ENCODE data around the gene ZNF804A. TPM values are rescaled to one million over a fixed set of nuclear protein-coding genes. Genes with fewer than 3 reads are reported as not detected.
"Not testable (repeated sequence)": the region's sequence is repeated elsewhere in the genome, so short reads cannot be mapped to it uniquely, and the experiment has no call there.

Gene ZNF804A
- total RNA-seq, 3 donors from 2014 or later (not counting 1 experiment from before 2014, with no cell fraction given), result 0.12 to 0.25 TPM; not detected in 1

GRCh38 chr2:184756885-184757284 is 158.6 kb downstream of the ZNF804A start:
- no peak for TF ChIP-seq CTCF (IDR thresholded peaks at IDR 0.05)

GRCh38 chr2:184759557-184760255 is 161.4 kb downstream of the ZNF804A start:
- DNase-seq; H3K4me3 ChIP-seq (ENCODE audit: low read length); ATAC-seq; H3K27me3 ChIP-seq (ENCODE audit: control insufficient read depth, insufficient read depth, low read length); intact Hi-C loops (cut with micrococcal nuclease); H3K4me3 Mint-ChIP-seq; H3K27me3 Mint-ChIP-seq (ENCODE audit: low read depth in 2 of 2); H3K27ac Mint-ChIP-seq; H3K9me3 Mint-ChIP-seq; H3K4me1 Mint-ChIP-seq; H3K9me3 ChIP-seq (ENCODE audit: control insufficient read depth, insufficient read depth, low read length); H3K36me3 Mint-ChIP-seq; H3K4me1 ChIP-seq (ENCODE audit: control insufficient read depth, insufficient read depth, low read length); H3K36me3 ChIP-seq (ENCODE audit: control insufficient read depth, insufficient read depth, low read length); H3K27ac ChIP-seq (ENCODE audit: low read length): not testable (repeated sequence)
- WGBS (ENCODE audit: insufficient coverage), result 93% methylated on average over 6 of the region's 6 CpGs

More at GRCh38 chr2:184756885-184757284, 158.6 kb downstream of the ZNF804A start:
- Histone ChIP-seq H3K4me1 (ENCODE audit: control insufficient read depth, insufficient read depth, low read length) (no peaks in the 10 kb centered on the region), H3K27me3 (ENCODE audit: control insufficient read depth, insufficient read depth, low read length) (no peaks in the 10 kb centered on the region), H3K9me3 (ENCODE audit: control insufficient read depth, insufficient read depth, low read length) (no peaks in the 10 kb centered on the region), H3K27ac (ENCODE audit: low read length) (no peak overlapping the region), H3K36me3 (ENCODE audit: control insufficient read depth, insufficient read depth, low read length) (no peaks in the 10 kb centered on the region), H3K4me3 (ENCODE audit: low read length) (no peak overlapping the region)
- H3K4me3 Mint-ChIP-seq, result no peak overlapping the region
- intact Hi-C loops (cut with micrococcal nuclease), result no loop called here
- H3K36me3 Mint-ChIP-seq, result no peaks in the 10 kb centered on the region
- H3K27ac Mint-ChIP-seq, result no peak overlapping the region
- WGBS (ENCODE audit: insufficient coverage), result 38% methylated on average over 1 of the region's 2 CpGs
- no peaks in the 10 kb centered on the region for H3K27me3 Mint-ChIP-seq (ENCODE audit: low read depth in 2 of 2)
- H3K4me1 Mint-ChIP-seq, result no peaks in the 10 kb centered on the region
- DNase-seq, result no peak
- peaks cover 6 to 10% of the 10 kb centered on the region in 2 donors for H3K9me3 Mint-ChIP-seq
- ATAC-seq, result no peak

GRCh38 chr2:184760931-184761330 is 162.6 kb downstream of the ZNF804A start:
- H3K27me3 Mint-ChIP-seq (ENCODE audit: low read depth in 2 of 2), result no peaks in the 10 kb centered on the region

More at GRCh38 chr2:184760931-184761330, 162.6 kb downstream of the ZNF804A start:
- intact Hi-C loops (cut with micrococcal nuclease), result no loop called here
- no peak for DNase-seq
- no peaks in the 10 kb centered on the region for H3K27me3 ChIP-seq (ENCODE audit: control insufficient read depth, insufficient read depth, low read length)
- peaks cover 6 to 7% of the 10 kb centered on the region in 2 donors for H3K9me3 Mint-ChIP-seq
- no peak overlapping the region for H3K27ac Mint-ChIP-seq
- H3K4me1 Mint-ChIP-seq, result no peaks in the 10 kb centered on the region
- TF ChIP-seq CTCF (IDR thresholded peaks at IDR 0.05), result no peak
- no peaks in the 10 kb centered on the region for H3K36me3 ChIP-seq (ENCODE audit: control insufficient read depth, insufficient read depth, low read length)
- no peaks in the 10 kb centered on the region for H3K9me3 ChIP-seq (ENCODE audit: control insufficient read depth, insufficient read depth, low read length)
- no peaks in the 10 kb centered on the region for H3K4me1 ChIP-seq (ENCODE audit: control insufficient read depth, insufficient read depth, low read length)
- H3K4me3 Mint-ChIP-seq, result no peak overlapping the region
- no peak overlapping the region for H3K27ac ChIP-seq (ENCODE audit: low read length)
- no CpG with 5 or more reads among the region's 2 CpGs for WGBS (ENCODE audit: insufficient coverage)
- H3K36me3 Mint-ChIP-seq, result no peaks in the 10 kb centered on the region
- no peak for ATAC-seq
- H3K4me3 ChIP-seq (ENCODE audit: low read length), result no peak overlapping the region
